Measurements from ENCODE around the gene NUDT5.

NUDT5 gene

DNA sequence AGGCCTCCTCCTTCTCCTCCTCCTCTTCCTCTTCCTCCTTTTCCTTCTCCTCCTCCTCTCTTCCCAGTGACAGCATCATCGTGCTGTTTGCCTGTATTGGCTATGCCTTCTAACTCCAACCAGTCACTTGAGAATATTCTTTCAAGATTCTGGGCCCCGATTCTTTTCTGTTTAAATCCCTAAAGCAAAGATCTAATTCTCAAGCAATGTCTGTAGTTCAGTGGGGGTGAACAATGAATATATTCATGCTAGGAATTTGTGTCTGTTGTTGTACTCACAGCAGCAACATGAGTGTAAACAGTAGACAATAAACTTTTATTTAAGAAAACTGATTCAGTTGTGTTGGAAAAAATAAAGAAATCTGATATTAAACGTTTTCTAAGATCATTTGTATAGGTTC lies 30.7 kb downstream of the NUDT5 start:
- no peak for DNase-seq (ENCODE audit: low read depth, low spot score)

DNA sequence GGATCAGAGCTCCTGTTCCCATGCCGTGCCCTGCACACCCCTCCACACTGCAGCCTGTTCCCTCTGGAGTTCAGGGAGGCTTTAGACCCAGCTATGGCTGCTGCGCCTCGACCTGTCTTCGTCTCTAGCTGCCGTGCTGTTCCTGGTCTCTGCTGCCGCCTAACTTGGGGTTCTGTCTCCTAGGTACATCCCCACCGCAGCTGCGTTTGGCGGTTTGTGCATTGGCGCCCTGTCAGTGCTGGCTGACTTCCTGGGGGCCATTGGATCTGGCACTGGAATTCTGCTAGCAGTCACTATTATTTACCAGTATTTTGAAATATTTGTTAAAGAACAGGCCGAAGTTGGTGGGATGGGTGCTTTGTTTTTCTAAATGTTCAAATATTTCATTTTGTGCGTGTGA lies 31.6 kb downstream of the NUDT5 start:
- DNase-seq (ENCODE audit: low read depth, low spot score), result no peak

GRCh38 chr10:12162927-12163326 lies 32.8 kb downstream of the NUDT5 start:
- DNase-seq (ENCODE audit: low read depth, low spot score), result no peak

GRCh38 chr10:12160664-12161063 lies 35.0 kb downstream of the NUDT5 start:
- no peak for DNase-seq (ENCODE audit: low read depth, low spot score)

DNA sequence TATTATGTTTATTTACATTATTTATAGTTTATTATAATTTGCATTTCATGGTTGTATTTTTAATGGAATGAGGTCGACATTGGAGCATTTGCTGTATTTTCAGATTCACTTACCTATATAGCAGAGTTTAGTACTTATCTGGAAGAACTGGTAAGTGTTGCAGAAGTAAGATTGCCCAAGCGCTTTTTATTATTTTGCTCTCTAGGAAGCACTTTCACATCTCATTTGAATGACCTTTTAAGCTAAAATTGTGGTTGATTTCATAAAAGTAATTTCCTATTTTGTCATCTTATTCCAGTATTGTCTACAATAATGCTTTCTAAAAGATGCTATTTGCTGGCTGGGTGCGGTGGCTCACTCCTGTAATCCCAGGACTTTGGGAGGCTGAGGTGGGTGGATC lies 37.6 kb downstream of the NUDT5 start:
- DNase-seq (ENCODE audit: low read depth, low spot score), result no peak

DNA sequence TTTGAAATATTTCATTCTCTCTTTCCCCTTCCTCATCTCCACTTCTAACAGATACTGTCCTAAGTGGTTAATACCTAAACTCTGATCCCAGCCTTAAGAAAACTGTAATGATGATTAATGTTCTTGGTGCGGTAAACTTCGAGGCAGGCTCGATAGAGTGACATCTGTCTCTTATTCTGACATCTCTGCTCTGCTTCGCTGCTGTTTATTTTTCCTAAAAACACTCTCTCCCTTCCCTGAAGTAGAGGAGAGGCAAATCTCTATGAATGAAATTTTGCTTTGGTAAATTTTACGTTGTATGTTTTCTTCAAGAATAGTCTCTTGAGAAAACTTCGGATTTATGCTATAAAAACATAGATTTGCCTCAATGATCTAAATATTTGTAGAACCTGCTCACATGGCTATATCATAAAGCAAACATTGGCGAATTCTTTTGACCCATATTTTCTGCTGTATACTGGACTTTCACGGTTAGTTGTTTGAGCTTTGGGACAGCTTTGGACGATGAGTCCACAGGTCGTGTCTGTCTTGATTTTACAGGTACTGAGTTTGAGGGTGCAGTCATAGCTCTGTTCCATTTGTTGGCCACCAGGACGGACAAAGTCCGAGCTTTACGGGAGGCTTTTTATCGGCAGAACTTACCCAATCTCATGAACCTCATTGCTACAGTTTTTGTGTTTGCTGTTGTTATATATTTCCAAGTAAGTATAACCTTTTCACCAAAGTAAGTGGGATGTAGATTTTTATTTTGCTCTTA lies 39.1 kb downstream of the NUDT5 start:
- no peak for DNase-seq (ENCODE audit: low read depth, low spot score)

- no peak for DNase-seq (ENCODE audit: low read depth, low spot score)
Measured at GRCh38 chr10:12154516-12154915, 41.2 kb downstream of the NUDT5 start.

GRCh38 chr10:12150163-12150562 lies 45.5 kb downstream of the NUDT5 start:
- no peak for DNase-seq (ENCODE audit: low read depth, low spot score)

DNA sequence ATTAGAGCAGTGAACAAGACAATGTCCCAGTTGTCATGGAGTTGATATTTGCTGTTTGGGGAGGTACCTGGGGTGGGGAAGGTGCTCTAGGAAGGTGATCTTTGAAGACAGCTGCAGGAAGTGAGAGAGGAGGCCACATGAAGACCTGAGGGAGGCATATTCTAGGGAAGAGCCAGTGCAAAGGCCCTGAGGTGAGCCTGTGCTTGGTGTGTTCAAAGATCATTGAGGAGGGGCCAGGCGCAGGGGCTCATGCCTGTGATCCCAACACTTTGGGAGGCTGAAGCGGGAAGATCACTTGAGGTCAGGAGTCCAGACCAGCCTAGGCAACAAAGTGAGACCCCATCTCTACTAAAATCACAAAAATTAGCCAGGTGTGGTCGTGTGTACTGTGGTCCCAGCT lies 51.2 kb downstream of the NUDT5 start:
- no peak for DNase-seq (ENCODE audit: low read depth, low spot score)

DNA sequence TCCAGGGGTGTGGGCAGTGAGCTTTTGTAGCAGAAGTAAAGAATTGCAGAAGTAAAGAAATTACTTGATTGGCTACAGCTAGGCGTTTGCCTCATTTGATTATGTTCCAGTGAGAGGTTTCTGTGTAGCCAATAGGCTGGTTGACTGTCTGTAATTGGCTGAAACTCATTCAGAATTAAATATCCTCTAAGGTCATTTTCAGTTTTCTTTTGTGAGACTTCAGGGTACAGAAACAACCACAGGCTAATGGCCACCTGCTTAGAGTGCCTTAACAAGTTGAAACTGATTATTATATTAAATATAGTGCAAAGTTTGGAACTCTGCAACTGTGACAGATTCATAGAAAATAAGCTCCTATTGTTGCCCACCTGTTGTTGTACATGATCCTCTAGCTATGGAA lies 55.7 kb downstream of the NUDT5 start:
- no peak for DNase-seq (ENCODE audit: low read depth, low spot score)

DNA sequence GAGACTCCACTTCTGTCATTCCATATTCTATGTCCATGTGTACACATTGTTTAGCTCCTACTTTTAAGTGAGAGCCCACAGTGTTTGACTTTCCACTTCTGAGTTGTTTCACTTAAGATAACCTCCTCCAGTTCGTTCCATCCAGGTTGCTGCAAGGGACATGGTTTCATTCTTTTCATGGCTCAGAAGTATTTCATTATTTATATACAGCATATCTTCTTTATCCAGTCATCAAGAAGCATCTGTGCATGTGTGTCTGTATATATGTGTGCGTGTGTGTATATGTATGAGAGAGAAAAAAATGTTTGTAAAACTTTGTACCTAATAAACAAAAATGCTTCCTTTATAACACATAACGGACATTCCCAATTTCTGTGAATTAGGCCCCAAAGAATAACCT lies 60.1 kb downstream of the NUDT5 start:
- DNase-seq (ENCODE audit: low read depth, low spot score), result no peak

- DNase-seq (ENCODE audit: low read depth, low spot score), result peak; percentile 7
Measured at GRCh38 chr10:12130237-12130872, 65.3 kb downstream of the NUDT5 start.

DNA sequence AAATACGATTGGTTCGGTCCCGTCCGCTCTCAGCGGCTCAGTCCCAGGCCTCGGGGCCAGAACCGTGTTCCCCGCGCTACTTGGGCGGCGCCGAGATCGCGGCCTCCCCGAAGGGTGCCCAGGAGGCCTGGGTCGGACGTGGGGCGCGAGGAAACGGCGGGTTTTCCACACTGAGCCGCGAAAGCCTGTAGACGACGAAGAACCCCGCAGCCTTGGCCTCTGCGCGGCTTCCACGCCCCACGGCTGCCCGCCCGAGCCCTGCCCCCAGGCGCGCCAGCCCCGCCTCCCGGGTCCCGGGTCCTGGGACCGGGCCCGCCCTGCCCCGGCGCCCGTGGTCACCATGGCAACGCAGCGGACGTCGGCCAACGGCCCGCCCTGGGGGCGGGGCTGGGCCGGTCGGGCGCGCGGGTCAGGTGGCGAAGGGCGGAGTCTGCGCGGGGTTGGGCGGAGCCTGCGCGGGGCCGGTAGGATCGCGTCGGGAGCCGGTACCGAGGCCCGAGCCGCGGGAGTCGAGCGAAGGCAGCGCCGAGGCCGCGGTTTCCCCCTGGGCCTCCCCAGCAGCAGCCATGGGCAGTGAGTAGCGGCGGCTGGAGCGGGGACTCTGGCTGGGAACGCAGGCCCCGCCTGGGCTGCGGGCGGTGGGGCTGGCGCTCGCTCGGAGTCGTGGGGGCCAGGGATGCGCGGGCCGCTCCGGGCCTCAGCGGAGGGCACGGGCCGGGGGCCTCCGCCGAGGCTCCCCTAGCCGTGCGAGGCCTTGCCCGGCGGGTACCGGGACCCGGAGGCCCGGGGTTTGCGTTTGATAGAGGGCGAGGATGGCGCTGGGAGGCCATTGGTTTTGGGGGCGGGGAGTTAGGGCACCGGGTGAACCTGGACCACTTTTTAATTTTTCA lies 66.2 kb downstream of the NUDT5 start, which contains the start of gene SEC61A2:
SEC61A2 (plus strand) TSS at position 456 of the 890 bp plus-strand sequence; CDS start at position 567, 111 bp downstream.
- peak; percentile 5 for DNase-seq (ENCODE audit: low read depth, low spot score)

DNA sequence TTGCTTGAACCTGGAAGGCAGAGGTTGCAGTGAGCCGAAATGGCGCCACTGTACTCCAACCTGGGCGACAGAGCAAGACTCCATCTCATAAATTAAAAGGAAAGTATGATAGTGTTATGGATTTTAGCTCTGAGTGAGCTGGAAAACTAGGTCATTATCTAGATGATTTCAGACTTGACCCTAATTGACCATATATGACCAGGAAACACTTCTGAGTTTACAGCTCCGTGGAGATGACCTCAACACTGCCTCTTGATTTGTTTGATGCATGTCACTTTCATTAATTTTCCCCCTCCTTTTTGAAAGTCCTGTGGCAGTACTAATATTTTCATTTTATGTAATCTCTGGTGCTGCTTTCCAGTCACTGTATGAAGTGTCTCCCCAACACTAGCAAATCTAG lies 74.0 kb downstream of the NUDT5 start:
- no peak for DNase-seq (ENCODE audit: low read depth, low spot score)
